B cell (primary cell): ENCODE data around the gene YAP1.

Experiments used
- EZH2 ChIP-seq: IDR thresholded peaks from 2 replicates; pipeline ENCODE4 v1.6.1; 2012; ENCODE audit warnings: borderline replicate concordance, low read depth, mild to moderate bottlenecking, moderate library complexity, low read length; ENCODE audit not compliant: insufficient read depth, poor library complexity, severe bottlenecking
- TF ChIP-seq, protein P1 (sequence below): fragments of 200-600 bp; IDR thresholded peaks from one replicate; pipeline ENCODE4 v1.8.0; 2022; ENCODE audit warnings: antibody characterized with exemption, mild to moderate bottlenecking

- TF ChIP-seq, protein P1, sequence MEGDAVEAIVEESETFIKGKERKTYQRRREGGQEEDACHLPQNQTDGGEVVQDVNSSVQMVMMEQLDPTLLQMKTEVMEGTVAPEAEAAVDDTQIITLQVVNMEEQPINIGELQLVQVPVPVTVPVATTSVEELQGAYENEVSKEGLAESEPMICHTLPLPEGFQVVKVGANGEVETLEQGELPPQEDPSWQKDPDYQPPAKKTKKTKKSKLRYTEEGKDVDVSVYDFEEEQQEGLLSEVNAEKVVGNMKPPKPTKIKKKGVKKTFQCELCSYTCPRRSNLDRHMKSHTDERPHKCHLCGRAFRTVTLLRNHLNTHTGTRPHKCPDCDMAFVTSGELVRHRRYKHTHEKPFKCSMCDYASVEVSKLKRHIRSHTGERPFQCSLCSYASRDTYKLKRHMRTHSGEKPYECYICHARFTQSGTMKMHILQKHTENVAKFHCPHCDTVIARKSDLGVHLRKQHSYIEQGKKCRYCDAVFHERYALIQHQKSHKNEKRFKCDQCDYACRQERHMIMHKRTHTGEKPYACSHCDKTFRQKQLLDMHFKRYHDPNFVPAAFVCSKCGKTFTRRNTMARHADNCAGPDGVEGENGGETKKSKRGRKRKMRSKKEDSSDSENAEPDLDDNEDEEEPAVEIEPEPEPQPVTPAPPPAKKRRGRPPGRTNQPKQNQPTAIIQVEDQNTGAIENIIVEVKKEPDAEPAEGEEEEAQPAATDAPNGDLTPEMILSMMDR, result no peak
- TF ChIP-seq EZH2, result no peak
Observed at GRCh38 chr11:102171101-102171500, 60.9 kb downstream of the YAP1 start.
